DMS79 (cell line): Measurements from ENCODE around the gene PHF12.
"Not testable (repeated sequence)": the region's sequence is repeated elsewhere in the genome, so short reads cannot be mapped to it uniquely, and the experiment has no call there.

Experiments used
- DNase-seq: peaks from one replicate; lab custom pipeline; 2025; lab: John Stamatoyannopoulos, UW

Gene PHF12

DNA sequence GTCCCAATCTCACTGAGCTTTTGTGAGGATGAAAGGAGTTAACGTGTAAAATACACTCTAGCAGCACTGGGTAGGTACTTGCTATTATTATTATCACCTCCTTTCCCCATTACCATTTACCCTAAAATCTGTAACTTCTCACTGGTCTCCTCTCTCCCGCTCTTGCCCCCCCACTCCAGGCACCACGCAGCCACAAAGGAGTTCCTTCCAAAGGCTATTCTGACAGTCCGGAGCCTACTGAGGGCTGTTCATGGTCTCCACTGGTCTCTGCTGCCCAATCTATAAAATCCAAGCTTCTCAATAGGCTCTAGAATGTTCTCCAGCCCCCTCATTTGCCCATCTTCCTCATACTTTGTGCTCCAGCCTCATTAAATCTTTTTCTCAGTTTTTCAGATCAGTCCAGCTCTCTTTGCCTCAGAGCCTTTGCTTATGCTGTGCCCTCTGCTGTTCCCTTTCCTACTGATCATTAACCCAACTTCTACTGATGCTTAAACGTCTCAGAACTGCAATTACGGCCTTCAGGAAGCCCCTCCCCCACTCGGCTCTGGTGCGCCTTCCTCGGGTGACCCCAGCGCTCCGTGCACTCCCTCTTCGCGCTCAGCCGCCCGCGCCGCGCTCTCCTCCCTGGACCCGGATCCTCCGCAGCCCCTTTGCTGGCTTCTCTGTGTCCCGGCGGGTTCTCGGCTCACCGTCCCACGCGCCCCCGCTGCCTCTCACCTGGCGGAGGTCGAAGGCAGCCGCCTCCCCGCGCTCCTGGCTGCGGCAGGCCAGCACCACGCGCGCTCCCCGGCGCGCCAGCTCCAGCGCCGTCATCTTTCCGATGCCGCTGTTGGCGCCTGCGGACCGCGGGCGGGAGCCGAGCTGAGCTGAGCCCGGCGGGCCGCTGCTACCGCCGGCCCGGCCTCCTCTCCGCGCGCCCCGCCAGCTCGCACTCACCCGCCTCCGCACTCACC is 49.2 kb downstream of the PHF12 start:
- peak; percentile 12 for DNase-seq

DNA sequence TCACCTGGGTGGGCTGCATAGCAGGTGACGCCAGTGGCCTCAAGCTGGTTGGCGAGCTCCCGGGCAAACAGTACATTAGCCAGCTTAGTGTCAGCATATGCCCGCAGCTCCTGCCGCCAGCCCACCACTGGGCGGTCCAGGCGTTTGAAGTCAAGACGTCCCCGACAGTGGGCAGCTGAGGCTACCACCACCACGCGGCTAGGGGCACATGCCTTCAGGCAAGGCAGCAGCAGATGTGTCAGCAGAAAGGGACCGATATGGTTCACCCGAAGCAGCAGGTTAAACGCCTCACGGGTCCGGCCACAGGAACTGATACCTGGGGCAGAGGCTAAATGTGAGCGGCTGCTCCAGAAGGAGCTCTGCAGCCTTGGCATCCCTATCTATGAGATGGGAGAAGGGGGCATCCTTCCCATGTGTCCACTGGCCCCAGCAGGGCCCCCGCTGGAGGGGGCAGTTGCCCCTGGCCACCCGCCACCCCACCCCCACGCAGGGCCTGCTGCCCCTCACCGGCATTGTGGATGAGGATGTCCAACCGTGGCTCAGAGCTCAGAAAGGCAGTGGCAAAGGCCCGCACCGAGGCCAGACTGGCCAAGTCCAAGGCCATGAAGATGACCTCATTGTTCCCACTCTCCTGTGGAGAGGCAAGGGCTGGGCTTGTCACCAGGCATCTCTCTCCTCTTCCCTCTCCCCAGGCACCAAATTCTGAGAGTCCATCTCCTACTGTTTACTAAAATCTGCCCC is 50.2 kb downstream of the PHF12 start:
- no peak for DNase-seq

DNA sequence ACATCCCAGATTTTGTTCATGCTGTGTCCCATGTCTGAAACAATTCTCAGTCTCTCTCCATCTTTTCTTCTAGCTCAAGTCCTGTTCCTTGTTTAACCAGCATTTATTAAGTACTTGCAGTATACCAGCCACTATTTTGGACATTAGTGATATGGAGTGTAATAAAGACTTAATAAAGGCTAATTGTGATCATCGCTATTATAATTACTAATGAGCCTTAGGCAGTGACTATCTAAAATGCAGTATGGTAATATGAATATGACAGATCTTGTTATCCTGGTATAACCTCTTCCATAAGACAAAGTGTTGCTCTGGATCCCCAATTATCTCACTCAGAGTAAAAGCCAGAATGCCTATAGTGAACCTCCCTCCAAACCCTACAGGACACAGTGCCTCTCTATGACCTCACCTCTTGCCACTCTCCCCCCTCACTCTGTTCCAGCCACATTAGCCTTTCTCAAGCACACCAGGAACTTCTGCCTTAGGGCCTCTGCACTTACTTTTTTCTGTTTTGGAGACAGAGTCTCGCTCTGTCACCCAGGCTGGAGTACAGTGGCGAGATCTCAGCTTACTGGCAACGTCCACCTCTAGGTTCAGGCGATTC is 52.0 kb downstream of the PHF12 start:
- DNase-seq = no peak

DNA sequence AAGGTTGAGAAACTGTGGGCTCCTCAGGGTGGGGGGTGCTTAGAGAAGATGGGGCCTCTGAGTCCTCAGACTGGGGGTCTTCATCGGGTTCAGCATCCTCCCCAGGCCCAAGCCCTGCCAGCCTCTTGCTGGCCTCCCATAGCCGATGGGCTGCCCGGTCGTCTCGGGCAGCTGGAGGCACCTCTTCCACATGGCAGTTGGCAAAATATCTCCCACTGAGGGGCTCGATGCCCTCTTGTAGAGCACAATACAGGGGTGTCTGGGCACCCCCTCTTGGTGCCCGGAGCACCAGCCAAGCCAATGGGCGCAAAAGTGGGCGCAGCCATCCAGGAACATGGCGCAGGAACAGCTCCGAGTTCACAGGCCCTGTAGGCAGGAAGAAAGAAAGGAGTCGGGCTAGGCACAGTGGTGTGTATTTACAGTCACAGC is 52.8 kb downstream of the PHF12 start:
- DNase-seq = no peak

DNA sequence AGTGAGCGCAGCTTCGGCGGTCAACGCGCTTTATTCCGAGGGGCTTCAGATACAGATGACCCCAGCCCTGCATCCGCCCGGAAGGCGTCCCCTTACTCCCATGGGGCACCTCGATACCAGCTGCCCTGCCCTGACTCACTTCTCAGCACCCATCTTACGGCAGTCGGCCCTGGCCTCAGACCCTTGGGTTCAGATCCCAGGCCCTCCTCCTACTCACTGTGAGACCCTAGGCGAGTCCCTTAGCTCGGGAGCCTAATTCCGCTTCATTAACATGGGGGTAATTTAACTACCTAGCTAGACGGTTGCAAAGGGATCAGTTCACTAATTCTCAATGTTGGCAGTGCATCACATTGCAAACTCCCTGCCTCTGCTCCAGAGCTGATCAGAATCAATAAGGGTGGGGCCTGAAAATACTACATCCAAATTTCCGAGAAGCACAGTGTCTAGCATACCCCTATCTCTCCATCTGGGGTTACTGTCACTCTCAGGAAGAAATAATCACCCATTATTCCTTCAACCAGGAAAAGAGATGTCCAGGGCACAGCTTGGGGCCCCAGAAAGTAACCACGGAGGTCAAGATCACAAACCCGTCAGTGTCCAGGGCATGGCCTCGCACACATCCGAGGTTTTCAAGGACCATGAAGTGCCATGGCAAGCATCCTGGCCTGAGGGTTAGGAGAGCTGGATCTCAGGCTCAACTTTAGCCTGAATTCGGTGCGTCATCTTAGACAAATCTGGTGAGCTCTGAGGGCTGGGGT is 53.4 kb downstream of the PHF12 start:
- DNase-seq = no peak

DNA sequence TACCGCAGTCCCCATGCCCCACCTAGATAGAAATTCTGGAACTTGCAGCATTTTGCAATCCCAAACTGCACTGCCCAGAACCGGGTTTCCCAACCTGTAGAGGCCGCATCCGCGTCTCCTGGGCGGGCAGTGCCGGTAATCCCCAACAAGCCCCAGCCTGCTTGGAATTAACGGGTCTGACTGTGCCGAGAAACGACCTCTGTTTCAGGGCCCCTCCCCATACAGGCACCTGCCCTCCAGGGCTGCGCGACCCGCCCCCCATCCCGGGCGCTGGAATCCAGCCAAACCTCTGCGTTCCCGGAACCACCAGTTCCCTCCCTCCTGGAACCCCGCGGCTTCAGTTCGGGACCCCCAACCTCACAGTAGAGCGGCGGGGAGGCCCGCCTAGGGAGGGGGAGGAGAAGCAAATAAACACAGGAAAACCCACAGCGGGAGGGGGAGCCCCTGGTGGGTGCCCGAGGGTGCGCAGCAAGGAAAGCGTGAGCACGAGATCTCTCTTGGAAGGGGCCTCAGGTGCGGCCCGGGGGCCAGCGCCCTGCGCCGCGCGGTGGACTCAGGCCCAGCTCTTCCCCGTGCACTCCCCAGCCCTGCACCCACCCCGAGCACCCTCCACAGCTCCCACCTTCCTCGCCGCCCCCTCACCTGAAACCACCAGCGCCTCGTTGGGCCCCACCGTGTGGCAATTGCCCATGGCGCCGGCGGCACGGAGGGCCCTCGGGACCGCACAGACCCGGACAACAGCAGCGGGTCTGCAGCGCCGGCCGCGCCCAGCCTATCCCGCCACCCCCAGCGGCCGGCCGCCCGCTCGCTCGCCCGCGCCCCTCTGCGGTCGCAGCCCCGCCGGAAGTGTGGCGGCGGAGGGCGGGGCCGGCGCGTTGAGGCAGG is 54.2 kb downstream of the PHF12 start, which contains the start of gene FLOT2:
FLOT2 (minus strand) TSS at position 850 of the 885 bp plus-strand sequence; CDS start at position 691, 159 bp downstream.
- DNase-seq = peak; percentile 23

DNA sequence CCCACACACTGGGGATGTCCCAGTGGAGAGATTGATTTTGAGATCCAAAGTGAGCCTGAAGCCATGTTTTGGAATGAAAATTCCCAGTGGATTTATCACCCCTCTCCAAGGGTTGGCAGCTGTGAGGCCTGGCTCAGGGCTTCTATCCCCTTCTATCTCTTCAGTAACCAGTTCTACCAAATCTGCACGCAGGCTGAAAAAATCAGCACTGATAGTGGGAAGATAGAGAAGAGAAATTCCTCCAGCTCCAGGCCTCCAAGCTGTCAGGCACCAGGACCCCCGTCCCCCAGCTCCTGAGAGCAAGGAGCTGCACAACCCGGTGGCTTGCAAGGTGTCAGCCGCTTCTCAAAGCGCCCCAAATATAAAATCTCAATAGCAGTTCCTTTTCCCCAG is 54.8 kb downstream of the PHF12 start:
- no peak for DNase-seq

DNA sequence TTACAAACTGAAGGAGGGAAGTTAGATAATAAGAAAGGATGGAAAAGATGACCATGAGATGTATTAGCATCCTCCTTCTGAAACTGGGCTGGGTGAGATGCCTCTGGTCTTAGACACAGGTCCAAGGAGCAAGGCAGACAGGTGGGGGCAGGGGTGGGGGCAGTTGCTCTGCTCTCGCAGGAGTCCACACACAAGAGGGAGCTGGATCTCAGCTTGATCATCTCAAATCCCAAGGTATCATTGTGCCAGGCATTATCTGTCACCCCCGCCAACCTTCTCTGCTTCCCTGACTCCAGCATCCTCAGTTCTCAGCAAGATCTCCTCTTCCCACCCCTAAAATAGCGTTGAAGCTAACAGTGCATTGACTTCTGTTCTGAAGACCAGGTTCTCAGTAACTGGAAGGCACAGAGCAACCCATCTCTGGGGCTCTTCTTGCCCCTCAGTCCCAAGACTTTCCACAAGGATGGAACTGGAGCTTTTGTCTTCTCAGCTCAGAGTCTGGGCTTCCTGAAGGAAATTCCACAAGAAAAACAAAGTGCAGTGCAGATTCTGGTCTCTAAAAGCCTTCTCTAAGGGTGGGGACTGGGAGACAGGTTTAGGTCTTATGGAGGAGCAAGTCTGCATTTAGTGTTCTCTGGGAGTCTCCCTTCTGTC is 55.4 kb downstream of the PHF12 start:
- no peak for DNase-seq

DNA sequence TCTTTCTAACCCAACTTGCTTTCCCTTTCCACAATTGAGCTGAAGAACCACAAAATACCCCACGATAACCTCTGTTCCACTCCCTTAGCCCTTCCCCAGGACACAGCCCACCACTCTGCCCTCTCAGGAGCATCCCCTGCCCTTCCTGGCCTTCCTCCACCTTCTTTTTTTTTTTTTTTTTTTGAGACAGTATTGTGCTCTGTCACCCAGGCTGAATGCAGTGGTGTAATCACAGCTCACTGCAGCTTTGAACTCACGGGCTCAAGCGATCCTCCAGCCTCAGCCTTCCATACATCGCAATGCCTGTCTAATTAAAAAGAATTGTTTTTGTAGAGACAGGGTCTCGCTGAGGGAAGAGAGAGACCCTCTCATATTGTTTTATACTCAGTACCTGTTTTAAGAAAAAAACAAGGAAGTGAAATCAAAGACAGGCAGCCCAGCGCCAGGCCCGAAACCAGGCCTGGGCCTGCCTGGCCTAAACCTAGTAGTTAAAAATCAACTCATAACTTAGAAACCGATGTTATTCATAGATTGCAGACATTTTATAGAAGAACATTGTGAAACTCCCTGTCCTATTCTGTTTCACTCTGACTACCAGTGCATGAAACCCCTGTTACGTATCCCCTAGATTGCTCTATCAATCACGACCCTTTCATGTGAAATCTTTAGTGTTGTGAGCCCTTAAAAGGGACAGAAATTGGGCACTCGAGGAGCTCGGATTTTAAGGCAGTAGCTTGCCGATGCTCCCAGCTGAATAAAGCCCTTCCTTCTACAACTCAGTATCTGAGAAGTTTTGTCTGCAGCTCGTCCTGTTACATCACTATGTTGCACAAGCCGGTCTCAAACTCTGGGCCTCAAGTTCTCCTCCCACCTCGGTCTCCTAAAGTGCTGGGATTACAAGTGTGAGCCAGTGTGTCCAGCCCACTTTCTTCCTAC is 57.8 kb downstream of the PHF12 start:
- not testable (repeated sequence) for DNase-seq

DNA sequence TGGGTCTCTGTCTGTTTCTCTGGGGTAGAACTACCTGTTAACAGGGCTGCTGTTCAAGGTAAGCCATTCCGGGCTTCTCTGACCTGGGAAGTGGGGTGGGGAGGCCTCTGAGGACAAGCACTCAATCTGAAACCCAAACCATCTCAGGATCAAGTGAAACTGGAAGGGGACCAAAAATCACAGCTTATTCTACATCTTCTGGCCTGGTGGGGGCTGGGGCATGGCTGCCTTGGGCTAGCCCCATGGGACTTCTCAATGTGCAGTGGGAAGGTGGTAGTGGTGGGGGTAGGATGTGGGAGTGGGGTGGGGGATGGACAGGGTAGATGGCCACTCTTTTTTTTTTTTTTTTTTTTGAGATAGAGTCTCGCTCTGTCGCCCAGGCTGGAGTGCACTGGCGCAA is 59.3 kb downstream of the PHF12 start:
- DNase-seq = no peak

DNA sequence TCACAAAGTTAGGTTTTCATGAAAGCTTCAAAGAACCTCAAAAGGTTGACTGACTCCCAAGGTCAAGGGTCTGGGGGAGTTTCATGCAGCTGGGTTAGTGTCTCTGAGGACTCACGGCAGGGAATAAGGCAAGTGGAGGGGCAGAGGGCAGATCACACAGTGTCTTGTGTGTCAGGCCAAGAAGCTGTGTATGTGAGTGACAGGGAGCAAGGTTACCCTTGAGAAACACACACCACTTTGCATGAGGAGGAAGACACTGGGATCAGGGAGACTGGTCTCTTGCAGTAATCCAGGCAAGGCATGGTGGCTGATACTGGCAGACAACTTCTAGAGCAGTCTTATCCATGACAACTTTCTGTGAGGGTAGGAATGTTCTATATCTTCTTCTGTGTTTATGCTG is 60.1 kb downstream of the PHF12 start:
- DNase-seq = no peak

DNA sequence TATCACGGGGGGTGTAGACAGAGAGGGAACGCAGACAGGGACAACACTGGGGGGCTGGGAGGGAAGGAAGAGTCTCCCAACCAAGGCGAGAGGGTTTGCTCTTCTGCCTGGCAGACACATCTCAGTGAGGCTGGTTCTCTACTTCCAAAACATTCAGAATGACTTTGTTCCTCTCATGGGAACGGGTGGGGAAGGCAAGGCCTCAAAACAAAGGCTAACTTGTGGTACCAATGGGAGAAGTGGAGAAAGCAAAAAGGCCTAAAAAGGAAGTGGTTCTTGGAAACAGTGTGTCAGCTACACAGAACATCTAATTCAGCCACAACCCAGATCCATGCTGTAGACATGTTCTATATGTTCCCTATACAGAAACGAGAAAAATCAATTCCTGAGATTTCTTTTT is 61.3 kb downstream of the PHF12 start:
- no peak for DNase-seq

DNA sequence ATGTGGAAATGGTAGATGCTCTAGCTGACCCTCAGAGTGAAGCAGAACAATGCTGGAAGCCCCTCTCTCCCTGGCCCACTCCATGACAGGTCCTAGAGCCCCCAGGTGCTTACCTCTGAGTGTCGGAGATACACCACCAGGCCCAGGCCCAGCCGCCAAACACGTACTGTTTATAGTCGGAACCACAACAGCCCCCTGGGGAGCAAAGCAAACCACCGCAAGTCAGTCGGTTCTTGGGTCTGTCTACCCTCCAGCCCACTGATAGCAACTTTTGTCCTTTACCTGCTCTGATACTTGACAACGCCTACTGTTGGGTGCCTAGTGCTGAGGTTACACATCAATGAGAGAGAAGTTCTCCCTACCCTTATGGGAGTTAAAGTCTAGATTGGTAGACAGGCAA is 62.5 kb downstream of the PHF12 start:
- no peak for DNase-seq

DNA sequence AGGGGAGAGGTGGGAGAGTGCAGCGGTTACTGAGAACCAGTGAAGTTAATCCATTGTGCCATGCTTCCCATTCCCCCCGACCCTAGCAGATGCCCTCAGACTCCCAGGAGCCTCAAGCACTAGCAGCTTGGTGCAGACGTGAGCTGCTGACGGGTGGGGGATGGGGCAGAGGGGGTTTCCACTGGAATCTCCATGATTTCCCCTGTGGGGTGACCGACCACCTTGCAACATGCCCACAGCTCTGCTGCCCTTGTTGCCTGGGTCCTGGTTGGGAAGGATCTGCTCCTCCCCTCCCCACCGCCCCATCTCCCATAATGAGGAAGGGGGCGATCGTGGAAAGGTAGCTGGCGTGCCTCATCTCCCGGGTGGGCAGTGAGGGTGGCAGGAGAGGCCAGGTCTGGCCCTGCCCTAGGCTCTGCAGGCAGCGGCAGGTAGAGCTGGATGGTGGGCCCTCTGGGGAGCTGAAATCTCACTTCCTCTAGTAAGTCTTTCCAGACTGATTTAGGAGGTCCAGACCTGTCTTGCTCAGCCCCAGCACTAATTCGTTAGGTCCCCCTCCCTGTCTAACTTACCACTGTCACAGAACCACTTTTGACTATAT is 63.3 kb downstream of the PHF12 start:
- DNase-seq = no peak

DNA sequence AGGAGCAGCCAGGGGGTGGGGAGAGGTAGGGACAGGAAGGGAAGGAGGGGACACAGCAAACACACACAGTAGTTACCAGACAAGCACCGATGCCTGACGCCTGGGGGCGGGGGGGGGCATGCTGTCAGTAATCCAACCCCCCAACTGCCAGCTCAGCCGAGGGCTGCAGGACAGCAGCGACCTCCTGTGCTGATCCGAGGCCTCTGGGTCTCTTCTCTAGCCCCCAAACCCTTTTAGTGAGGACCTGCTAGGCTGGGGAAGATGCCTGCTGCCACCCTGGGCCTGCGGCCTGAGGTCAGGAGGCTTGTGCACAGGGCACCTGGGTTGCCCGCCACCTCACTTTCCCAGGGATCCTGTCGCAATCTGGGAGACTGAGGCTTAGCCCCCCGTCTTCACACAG is 65.4 kb downstream of the PHF12 start:
- DNase-seq = no peak

DNA sequence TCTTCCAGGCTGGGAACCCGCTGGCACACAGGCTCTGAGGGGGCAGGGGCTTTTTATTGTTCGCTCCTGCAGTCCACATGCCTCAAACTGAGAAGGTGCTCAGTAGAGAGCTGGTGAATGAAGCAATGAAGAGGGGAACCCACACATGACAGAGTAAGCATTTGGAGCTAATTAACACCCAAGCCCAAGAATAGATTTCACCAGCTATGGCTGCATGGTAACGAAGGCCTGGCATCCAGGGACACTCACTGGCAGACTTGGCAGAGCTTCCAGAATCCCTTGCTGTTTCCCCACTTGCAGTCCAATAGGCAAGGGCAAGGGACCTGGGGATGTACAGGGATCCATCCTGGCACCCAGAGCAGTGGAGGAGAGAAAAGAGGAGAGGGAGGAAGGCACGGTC is 66.0 kb downstream of the PHF12 start:
- DNase-seq = no peak

DNA sequence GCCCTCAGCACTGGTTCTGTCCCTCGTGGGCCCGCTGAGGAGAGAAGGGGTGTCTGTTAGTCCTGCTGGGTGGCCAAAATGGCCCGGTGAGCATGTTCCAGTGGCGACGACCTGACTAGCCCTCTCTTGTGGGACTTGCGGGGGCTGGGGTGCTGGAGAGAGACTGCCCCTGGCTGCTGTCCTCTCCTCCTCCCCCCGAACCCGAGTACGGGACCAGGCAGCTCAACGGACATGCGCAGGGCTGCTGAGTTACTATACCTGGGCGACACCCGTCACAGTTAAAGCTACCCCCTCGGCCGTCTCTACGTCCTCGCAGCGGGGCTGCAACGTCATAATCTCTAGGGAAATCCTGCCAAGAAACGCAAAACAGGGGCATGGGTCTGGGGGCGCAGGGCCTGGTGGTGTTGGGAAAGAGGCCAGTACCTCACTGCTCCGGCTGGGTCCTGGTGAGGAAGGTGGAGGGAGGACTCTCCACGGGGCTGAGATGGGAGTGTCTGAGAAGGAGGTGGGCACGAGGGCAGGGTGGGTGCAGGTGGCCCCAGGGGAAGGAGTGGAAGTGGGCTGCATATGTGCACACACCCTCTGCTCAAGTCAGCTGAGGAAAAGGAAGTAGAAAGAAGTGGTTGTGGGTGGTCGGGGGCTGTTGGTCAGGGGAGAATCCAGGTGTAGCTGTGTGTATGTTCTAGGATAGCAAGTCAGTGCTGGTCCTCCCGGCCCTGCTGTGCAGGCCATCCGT is 67.2 kb downstream of the PHF12 start:
- no peak for DNase-seq
